ENCODE results near the gene MRGPRE. TPM values are rescaled to one million over a fixed set of nuclear protein-coding genes. Genes with fewer than 3 reads are reported as not detected.

MRGPRE gene
- polyA plus RNA-seq, 1 donor = not detected

DNA sequence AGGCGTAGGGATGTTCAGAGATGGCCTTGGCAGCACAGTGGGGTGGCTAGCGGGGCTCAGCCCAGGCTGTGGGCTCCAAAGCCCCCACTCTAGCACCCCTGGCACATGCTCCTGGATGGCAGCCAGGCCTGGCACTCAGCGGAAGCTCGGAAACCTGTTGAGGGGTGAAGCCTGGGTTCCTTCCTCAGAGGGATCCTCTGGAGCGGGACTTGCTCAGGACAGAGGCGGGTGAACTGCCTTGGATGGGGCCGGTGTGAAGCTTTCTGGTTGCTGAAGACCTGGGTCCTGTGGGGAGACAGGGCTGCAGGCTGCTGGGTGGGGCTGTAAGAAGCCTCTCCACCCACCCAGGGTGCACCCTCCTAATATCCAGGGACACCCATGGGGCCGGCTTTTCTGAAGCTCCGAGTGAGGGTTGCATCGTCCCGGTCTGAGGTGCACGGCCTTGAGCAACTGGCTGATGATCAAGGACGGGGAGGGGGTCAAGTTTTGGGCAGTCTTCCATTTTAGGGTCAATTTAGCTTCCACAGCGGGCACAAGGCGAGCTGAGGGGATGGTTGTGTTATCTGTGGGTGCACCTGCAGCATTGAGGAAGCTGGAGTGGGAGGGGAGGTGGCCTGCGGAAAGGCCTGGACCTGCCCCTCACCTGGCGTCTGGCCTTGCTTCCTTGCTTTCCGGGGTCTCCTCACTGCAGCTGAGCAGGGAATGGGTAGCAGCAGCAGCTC is 5.2 kb downstream of the MRGPRE start:
- H3K4me3 ChIP-seq (ENCODE audit: low read length) = no peak overlapping the region
- no peaks in the 10 kb centered on the region for H3K4me1 ChIP-seq (ENCODE audit: control insufficient read depth, insufficient read depth, low read length)
- WGBS (ENCODE audit: insufficient coverage, low lambda C conversion rate) = no CpG with 5 or more reads among the region's 18 CpGs
- no peaks in the 10 kb centered on the region for H3K9me3 ChIP-seq (ENCODE audit: control insufficient read depth, low read depth, low read length)
- H3K27ac ChIP-seq (ENCODE audit: low read length) = no peak overlapping the region
- DNase-seq = no peak
- H3K36me3 ChIP-seq (ENCODE audit: control insufficient read depth, insufficient read depth, low read length) = no peaks in the 10 kb centered on the region
- H3K27me3 ChIP-seq (ENCODE audit: control insufficient read depth, insufficient read depth, low read length) = peaks cover 46% of the 10 kb centered on the region

DNA sequence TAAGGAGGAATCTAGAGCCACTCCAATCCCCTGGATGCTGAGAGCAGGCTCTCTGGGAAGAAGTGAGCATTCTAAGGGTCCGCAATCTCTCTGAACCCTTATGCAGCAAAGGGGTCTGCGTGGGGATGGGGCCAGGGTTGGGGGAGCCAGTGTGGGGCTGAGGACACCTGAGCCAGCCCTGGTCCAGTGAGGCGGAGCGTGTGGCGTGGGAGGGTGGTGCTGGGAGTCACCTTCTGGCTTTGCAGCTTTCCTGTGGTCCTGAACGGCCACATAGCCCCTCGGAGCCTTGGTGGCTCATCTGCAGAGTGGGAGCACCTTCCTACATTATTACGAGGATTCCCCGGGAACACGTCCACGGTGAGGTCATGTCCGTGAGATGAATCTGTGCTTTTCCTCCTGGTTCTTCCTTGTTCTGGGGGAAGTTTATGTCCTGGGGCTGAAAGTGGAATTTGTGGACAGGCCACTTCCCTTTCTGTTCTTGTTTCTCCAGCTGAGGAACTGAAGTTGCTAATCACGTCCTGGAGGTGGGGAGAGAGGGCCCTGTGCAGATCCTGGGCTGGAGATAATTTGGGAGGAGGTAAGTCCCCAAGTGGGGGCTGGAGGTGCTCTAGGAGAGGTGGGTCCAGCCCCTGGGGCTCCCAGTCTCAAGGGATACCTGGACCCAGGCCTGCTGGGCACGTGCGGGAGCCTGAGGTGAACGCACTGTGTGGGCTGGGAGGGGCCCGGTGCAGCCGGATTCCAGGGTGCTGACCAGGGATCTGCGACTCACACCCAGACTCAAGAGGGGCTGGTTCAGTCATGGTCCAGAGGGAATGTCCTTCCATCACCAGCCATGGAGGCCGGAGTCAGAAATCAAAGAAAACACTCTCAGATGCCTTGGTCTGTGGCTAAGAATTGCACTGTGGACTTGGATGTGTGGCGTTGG is 6.1 kb downstream of the MRGPRE start:
- DNase-seq = no peak
- Histone ChIP-seq H3K27ac (ENCODE audit: low read length) (no peak overlapping the region), H3K4me3 (ENCODE audit: low read length) (no peak overlapping the region), H3K9me3 (ENCODE audit: control insufficient read depth, low read depth, low read length) (no peaks in the 10 kb centered on the region), H3K36me3 (ENCODE audit: control insufficient read depth, insufficient read depth, low read length) (no peaks in the 10 kb centered on the region), H3K4me1 (ENCODE audit: control insufficient read depth, insufficient read depth, low read length) (no peaks in the 10 kb centered on the region), H3K27me3 (ENCODE audit: control insufficient read depth, insufficient read depth, low read length) (peaks cover 47% of the 10 kb centered on the region)
- WGBS (ENCODE audit: insufficient coverage, low lambda C conversion rate) = no CpG with 5 or more reads among the region's 21 CpGs

DNA sequence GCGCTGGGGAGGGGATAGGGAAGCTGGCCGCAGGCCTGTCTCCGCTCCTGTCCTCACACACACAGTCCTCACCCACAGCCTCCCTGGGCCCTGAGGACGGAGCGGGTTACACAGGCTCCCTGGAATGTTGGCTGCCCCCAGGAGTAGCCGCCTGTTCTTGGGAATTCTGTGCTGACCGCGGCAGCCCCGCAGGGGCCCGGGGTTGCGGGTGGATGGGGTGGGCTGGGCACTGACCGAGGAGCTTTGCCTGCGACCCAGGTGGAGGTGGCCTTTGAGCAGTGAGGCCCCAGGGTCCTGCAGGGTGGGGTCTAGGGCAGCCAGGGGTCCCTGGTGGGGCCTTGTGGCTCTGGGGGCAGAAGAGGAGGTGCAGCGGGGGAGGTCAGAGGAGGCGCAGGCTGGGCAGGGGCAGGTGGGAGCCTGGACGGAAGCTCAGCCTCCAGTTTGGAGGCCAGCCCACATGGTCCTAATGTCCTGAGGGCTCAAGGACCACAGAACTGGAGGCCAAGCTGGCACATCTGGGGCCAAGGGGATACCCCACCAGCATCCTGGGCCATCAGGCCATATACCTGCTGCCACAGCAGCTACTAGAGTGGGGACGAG is 7.0 kb downstream of the MRGPRE start:
- Histone ChIP-seq H3K4me3 (ENCODE audit: low read length) (no peak overlapping the region), H3K36me3 (ENCODE audit: control insufficient read depth, insufficient read depth, low read length) (no peaks in the 10 kb centered on the region), H3K9me3 (ENCODE audit: control insufficient read depth, low read depth, low read length) (no peaks in the 10 kb centered on the region), H3K27me3 (ENCODE audit: control insufficient read depth, insufficient read depth, low read length) (peaks cover 46% of the 10 kb centered on the region), H3K27ac (ENCODE audit: low read length) (no peak overlapping the region), H3K4me1 (ENCODE audit: control insufficient read depth, insufficient read depth, low read length) (no peaks in the 10 kb centered on the region)
- WGBS (ENCODE audit: insufficient coverage, low lambda C conversion rate) = no CpG with 5 or more reads among the region's 17 CpGs
- no peak for DNase-seq

DNA sequence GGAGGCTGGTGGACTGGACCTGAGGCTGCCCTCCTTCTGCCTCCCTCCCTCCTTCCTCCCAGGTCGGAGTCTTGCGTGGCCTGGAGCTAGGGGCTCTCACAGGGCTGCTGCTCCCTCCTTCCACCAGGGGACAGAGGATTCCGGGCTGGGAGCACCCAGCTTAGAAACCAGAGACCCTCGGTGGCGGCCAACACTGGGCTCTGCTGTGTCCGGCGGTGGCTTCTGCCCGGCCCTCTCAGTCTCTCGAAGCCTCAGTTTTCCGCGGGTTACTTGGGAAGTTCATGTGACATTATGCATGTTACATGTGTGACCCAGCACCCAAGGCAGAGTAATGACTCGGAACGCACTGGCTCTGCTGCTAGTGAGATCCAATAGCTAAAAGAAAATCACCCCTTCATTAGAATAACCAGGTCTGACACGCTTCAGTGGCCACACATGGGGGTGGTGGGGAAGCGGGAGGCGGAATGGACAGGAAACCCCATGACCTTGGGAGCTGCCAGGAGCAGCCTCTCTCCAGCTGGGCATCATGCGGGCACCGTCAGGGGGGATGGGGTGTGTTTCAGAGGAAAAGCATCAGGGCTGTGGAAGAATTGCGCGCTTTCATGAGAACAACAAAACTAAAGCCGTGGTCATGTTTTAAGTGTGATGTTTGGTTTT is 7.7 kb downstream of the MRGPRE start:
- Histone ChIP-seq H3K4me1 (ENCODE audit: control insufficient read depth, insufficient read depth, low read length) (no peaks in the 10 kb centered on the region), H3K27me3 (ENCODE audit: control insufficient read depth, insufficient read depth, low read length) (peaks cover 49% of the 10 kb centered on the region), H3K36me3 (ENCODE audit: control insufficient read depth, insufficient read depth, low read length) (no peaks in the 10 kb centered on the region), H3K27ac (ENCODE audit: low read length) (no peak overlapping the region), H3K4me3 (ENCODE audit: low read length) (no peak overlapping the region), H3K9me3 (ENCODE audit: control insufficient read depth, low read depth, low read length) (no peaks in the 10 kb centered on the region)
- WGBS (ENCODE audit: insufficient coverage, low lambda C conversion rate) = 80% methylated on average over 1 of the region's 21 CpGs
- no peak for DNase-seq

DNA sequence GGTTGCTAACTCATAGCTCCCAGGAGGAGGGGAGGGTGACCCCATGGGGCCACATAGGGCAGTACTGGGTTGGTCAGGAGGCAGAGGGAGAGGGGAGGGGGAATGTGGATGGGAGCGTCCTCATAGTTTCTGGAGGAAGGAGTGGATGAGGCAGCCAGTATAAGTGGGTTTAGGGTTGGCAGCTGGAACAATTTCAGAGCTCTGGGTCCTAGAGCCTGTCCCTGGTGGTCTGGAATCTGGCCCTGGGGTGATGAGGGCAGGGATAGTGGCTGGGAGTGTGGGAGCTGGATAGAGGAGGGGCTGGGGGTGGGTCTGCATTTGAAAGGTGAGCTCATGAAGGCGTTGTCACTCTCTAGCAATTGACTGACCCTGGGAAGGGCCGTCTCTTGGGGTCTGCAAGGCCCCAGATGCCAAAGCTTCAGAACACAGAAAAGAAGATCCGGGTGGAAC is 8.3 kb downstream of the MRGPRE start:
- H3K36me3 ChIP-seq (ENCODE audit: control insufficient read depth, insufficient read depth, low read length) = no peaks in the 10 kb centered on the region
- WGBS (ENCODE audit: insufficient coverage, low lambda C conversion rate) = 20% methylated on average over 1 of the region's 4 CpGs
- no peak for DNase-seq
- H3K27ac ChIP-seq (ENCODE audit: low read length) = no peak overlapping the region
- no peaks in the 10 kb centered on the region for H3K9me3 ChIP-seq (ENCODE audit: control insufficient read depth, low read depth, low read length)
- H3K27me3 ChIP-seq (ENCODE audit: control insufficient read depth, insufficient read depth, low read length) = peaks cover 55% of the 10 kb centered on the region
- no peak overlapping the region for H3K4me3 ChIP-seq (ENCODE audit: low read length)
- H3K4me1 ChIP-seq (ENCODE audit: control insufficient read depth, insufficient read depth, low read length) = no peaks in the 10 kb centered on the region

DNA sequence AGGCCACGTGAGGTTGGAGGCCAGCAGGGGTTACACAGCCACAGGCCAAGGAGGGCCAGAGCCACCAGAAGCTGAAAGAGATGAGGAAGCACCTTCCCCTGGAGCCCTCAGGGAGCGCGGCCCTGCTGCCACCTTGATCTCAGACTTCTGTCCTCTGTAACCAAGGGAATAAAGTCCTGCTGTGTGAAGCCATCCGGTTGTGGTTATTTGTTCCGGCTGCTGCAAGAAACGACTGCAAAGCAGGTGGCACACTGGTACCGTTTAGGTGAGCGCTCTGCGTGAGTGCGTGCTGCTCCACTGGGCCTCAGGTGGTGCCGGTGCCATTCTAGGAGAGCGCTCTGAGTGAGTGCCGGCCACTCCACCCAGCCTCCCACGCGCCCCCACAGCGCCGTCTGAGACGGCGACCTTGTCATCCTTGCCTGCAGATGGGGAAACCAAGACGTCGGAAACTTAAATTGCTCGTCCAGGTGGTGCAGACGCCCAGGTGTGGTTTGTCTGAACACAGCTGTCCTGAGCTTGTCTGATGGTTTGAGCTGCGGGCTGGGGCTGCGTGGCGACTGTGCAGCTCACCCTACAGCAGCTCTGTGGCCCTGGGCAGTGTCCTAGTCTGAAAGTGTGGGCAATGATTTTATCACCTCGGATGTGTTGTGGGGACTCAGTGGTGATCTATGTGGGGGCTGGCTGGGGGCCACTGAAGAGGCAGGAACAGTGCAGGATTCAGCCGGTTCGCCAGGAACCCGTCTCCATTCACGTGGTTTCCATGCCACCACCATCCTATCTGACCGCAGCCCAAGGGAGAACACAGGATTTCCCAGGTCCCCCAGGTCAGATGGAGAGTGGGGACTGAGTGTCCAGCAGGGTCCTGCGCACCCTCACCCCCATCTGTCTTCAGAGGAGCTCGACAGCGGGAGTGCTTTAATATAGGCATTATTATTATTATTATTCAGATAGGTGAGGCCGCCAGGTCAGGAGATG is 9.0 kb downstream of the MRGPRE start:
- Histone ChIP-seq H3K36me3 (ENCODE audit: control insufficient read depth, insufficient read depth, low read length) (no peaks in the 10 kb centered on the region), H3K27ac (ENCODE audit: low read length) (no peak overlapping the region), H3K4me1 (ENCODE audit: control insufficient read depth, insufficient read depth, low read length) (no peaks in the 10 kb centered on the region), H3K4me3 (ENCODE audit: low read length) (no peak overlapping the region), H3K27me3 (ENCODE audit: control insufficient read depth, insufficient read depth, low read length) (peaks cover 57% of the 10 kb centered on the region), H3K9me3 (ENCODE audit: control insufficient read depth, low read depth, low read length) (no peaks in the 10 kb centered on the region)
- DNase-seq = no peak
- no CpG with 5 or more reads among the region's 36 CpGs for WGBS (ENCODE audit: insufficient coverage, low lambda C conversion rate)

DNA sequence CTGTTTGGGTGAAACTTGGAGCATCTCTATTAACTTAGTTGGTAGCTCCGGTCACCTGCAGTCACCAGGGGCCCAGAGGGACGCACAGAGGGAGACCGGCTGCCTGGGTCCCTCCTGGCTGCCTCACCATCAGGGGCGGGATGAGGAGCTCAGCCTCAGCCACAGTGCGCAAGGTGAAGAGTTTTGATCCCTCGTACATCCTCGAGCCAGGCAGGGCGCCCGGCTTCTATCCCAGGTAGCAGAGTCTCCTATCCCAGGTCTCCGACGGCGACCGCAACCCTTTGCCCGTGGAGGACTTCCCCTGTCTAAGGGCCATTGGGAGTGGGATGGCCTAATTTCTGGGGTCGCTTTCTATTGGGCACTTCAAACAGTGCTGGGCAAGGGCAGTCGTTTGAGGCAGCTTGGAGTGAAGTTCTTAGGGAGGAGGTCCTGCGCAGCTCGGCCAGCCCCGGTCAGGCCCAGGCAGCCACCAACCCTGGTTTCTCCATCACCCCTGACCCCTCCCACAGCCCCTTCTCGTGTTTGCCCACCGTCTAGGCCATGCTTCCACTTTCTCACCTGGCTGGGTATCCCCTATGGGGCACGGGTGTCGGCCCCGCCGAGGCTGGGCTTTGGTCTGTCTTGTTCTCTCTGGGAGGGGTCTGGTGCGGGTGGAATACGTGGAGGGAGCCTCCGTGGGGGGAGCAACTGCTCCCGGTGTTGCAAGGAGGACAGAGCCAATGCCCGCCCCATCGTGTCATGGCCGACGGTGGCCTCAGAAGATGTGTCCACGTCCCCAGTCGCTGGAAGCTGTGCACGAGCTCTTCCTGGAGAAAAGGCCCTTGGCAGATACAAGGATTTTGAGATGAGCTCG is 10.0 kb downstream of the MRGPRE start:
- Histone ChIP-seq H3K36me3 (ENCODE audit: control insufficient read depth, insufficient read depth, low read length) (no peaks in the 10 kb centered on the region), H3K27me3 (ENCODE audit: control insufficient read depth, insufficient read depth, low read length) (peaks cover 57% of the 10 kb centered on the region), H3K4me3 (ENCODE audit: low read length) (no peak overlapping the region), H3K4me1 (ENCODE audit: control insufficient read depth, insufficient read depth, low read length) (no peaks in the 10 kb centered on the region), H3K9me3 (ENCODE audit: control insufficient read depth, low read depth, low read length) (no peaks in the 10 kb centered on the region), H3K27ac (ENCODE audit: low read length) (no peak overlapping the region)
- no CpG with 5 or more reads among the region's 37 CpGs for WGBS (ENCODE audit: insufficient coverage, low lambda C conversion rate)
- DNase-seq = no peak

DNA sequence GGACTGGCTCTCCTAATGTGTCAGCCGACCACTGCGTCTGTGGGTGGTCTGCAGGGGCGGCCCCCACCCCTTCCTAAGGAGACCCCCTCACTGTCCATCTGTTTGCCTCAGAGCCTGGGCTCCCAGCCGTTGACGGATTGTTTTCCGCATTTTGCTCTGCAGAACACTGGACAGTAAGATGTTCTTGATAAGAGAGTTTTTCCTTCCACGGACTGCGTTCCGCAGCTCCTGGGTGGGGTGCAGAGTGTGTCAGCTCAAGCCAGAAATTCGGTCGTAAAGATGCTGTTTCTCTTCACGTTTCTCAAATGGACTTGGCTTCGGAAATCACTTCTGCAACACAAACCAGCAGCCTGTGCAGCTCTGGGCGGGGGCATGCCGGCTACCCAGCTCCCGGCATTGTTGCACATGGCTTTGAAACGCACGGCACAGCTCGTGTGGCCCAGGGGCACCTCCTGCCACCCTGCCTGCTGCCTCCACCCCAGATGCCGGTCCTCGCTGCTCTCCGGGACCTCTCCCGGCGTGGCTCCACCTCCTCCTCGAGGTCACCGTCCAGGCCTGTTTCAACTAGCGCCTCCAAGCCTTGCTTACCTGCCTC is 10.7 kb downstream of the MRGPRE start:
- no CpG with 5 or more reads among the region's 27 CpGs for WGBS (ENCODE audit: insufficient coverage, low lambda C conversion rate)
- peaks cover 57% of the 10 kb centered on the region for H3K27me3 ChIP-seq (ENCODE audit: control insufficient read depth, insufficient read depth, low read length)
- DNase-seq = no peak

More for the DNA sequence above, 10.7 kb downstream of the MRGPRE start:
- no peaks in the 10 kb centered on the region for H3K36me3 ChIP-seq (ENCODE audit: control insufficient read depth, insufficient read depth, low read length)
- no peak overlapping the region for H3K27ac ChIP-seq (ENCODE audit: low read length)
- no peak overlapping the region for H3K4me3 ChIP-seq (ENCODE audit: low read length)
- H3K4me1 ChIP-seq (ENCODE audit: control insufficient read depth, insufficient read depth, low read length) = no peaks in the 10 kb centered on the region
- no peaks in the 10 kb centered on the region for H3K9me3 ChIP-seq (ENCODE audit: control insufficient read depth, low read depth, low read length)

Data from large intestine (tissue), 3 donors.